ENCODE results near the gene PLEKHA6.

The PLEKHA6 gene

DNA sequence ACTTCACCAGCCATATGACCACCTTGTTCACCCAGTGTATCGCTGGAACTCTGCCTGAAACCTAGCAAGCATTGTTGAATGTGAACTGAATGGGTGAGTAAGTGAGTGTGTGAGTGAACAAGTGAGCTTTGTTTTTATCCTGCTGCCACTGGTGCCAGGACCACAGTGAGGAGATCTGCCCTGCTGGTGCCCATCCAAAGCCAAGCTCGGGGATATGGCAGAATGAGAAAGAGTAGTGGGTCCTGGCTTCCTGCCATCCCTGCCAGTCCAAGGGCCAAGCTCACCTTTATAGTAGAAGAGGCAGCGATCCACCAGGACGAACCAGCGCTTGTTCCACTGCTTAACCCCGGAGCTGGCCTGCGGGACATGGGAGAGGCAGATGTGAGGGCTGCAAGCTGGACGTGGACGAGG lies 92.5 kb downstream of the PLEKHA6 start:
- Histone ChIP-seq H4K20me1 (ENCODE audit: insufficient read depth) (no peaks in the 10 kb centered on the region), H3K36me3 (ENCODE audit: insufficient read depth) (no peaks in the 10 kb centered on the region), H3K27me3 (ENCODE audit: insufficient read depth, low read depth) (peaks cover 18% of the 10 kb centered on the region; the same call in 1 of the 2 replicates), H3K79me2 (ENCODE audit: insufficient read depth, low read depth) (no peaks in the 10 kb centered on the region), H3K4me3 (IDR thresholded peaks at IDR 0.05; ENCODE audit: insufficient read depth, low read depth, low read length) (no peak overlapping the region), H3K4me2 (no peak overlapping the region), H2AFZ (ENCODE audit: low read depth) (no peak overlapping the region), H3K9ac (no peak overlapping the region), H3K4me1 (ENCODE audit: low read depth, poor library complexity, severe bottlenecking) (no peaks in the 10 kb centered on the region), H3K27ac (no peak overlapping the region)
- TF ChIP-seq, protein P1, sequence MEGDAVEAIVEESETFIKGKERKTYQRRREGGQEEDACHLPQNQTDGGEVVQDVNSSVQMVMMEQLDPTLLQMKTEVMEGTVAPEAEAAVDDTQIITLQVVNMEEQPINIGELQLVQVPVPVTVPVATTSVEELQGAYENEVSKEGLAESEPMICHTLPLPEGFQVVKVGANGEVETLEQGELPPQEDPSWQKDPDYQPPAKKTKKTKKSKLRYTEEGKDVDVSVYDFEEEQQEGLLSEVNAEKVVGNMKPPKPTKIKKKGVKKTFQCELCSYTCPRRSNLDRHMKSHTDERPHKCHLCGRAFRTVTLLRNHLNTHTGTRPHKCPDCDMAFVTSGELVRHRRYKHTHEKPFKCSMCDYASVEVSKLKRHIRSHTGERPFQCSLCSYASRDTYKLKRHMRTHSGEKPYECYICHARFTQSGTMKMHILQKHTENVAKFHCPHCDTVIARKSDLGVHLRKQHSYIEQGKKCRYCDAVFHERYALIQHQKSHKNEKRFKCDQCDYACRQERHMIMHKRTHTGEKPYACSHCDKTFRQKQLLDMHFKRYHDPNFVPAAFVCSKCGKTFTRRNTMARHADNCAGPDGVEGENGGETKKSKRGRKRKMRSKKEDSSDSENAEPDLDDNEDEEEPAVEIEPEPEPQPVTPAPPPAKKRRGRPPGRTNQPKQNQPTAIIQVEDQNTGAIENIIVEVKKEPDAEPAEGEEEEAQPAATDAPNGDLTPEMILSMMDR (conservative IDR thresholded peaks at IDR 0.05; ENCODE audit: low read depth, low read length): no peak

DNA sequence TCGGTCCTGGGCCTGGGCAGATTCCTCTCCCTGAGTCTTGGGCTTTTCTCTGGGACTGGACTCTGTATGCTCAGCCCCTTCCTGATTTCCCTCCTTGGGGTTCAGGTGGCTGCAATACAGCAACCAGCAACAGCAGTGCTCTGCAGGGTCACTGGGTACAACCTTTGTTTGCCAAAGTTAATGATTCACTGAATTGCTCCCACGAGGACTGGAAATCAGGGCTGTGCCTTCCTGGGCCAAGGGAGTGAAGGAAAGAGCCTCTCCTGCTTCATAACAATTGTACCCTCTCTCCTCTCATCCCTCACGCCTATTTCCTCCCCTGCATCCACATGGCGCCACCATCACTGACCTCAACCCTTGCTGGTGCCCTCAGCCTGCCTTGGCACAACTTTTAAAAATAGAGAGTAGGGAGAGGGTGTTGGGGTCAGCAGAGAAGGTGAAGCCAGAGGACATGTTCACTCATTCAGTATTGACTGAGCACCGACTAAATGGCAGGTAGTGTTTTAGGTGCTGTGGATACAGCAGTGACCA lies 93.2 kb downstream of the PLEKHA6 start:
- H3K4me1 ChIP-seq (ENCODE audit: low read depth, poor library complexity, severe bottlenecking): no peaks in the 10 kb centered on the region
- H3K27me3 ChIP-seq (ENCODE audit: insufficient read depth, low read depth): peaks cover 23% of the 10 kb centered on the region; the same call in 1 of the 2 replicates
- H4K20me1 ChIP-seq (ENCODE audit: insufficient read depth): no peaks in the 10 kb centered on the region
- no peaks in the 10 kb centered on the region for H3K79me2 ChIP-seq (ENCODE audit: insufficient read depth, low read depth)
- no peak overlapping the region for H3K27ac ChIP-seq
- no peak overlapping the region for H2AFZ ChIP-seq (ENCODE audit: low read depth)
- no peak overlapping the region for H3K9ac ChIP-seq
- TF ChIP-seq, protein P1 (conservative IDR thresholded peaks at IDR 0.05; ENCODE audit: low read depth, low read length): no peak
- H3K4me2 ChIP-seq: no peak overlapping the region
- H3K4me3 ChIP-seq (IDR thresholded peaks at IDR 0.05; ENCODE audit: insufficient read depth, low read depth, low read length): no peak overlapping the region
- no peaks in the 10 kb centered on the region for H3K36me3 ChIP-seq (ENCODE audit: insufficient read depth)

DNA sequence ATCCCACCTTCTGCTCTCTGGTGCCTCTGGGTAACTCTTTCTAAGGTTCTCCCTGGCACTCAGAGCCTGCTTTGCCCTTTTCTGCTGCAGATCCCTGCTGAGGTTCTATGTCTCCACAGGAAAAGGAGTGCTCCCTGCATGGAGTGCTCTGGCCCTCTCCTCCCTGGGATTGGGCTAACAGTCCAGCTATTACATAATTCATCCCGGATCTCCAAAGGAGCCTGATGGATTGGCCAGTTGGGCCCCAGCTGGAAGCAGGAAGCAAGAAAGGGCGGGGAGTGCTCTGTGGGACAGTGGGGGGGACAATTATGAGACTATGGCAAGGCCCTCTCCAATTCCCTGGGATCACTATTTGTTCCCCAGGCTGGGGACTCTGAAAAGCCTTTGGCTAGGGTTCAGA lies 94.1 kb downstream of the PLEKHA6 start:
- Histone ChIP-seq H4K20me1 (ENCODE audit: insufficient read depth) (no peaks in the 10 kb centered on the region), H3K79me2 (ENCODE audit: insufficient read depth, low read depth) (no peaks in the 10 kb centered on the region), H2AFZ (ENCODE audit: low read depth) (no peak overlapping the region), H3K4me3 (IDR thresholded peaks at IDR 0.05; ENCODE audit: insufficient read depth, low read depth, low read length) (no peak overlapping the region), H3K36me3 (ENCODE audit: insufficient read depth) (no peaks in the 10 kb centered on the region), H3K4me1 (ENCODE audit: low read depth, poor library complexity, severe bottlenecking) (no peaks in the 10 kb centered on the region), H3K4me2 (no peak overlapping the region), H3K9ac (no peak overlapping the region), H3K27ac (no peak overlapping the region), H3K27me3 (ENCODE audit: insufficient read depth, low read depth) (peaks cover 23% of the 10 kb centered on the region; the same call in 1 of the 2 replicates)
- TF ChIP-seq, protein P1 (conservative IDR thresholded peaks at IDR 0.05; ENCODE audit: low read depth, low read length): no peak

DNA sequence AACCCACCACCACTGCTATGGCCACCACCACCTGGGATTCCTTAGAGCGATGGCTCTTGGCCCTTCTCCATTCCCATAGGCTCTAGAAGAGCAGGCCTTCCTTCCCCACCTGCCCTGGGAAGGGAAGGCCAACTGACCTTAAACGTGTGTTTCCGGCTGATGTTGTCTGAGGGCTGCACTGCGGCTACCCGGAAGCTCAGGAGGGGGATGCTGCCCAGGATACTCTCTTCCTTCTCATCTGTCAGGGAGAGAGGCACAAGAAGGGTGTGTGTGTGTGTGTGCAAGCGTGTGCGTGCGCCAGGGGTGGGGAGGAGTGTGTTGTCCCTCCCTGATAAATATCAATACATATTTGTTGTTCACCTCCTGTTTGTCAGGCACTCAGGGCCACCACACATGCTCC lies 94.9 kb downstream of the PLEKHA6 start:
- Histone ChIP-seq H3K27me3 (ENCODE audit: insufficient read depth, low read depth) (peaks cover 20% of the 10 kb centered on the region; the same call in 1 of the 2 replicates), H2AFZ (ENCODE audit: low read depth) (no peak overlapping the region), H3K4me2 (no peak overlapping the region), H3K4me3 (IDR thresholded peaks at IDR 0.05; ENCODE audit: insufficient read depth, low read depth, low read length) (no peak overlapping the region), H3K9ac (no peak overlapping the region), H3K27ac (no peak overlapping the region), H3K36me3 (ENCODE audit: insufficient read depth) (no peaks in the 10 kb centered on the region), H3K79me2 (ENCODE audit: insufficient read depth, low read depth) (no peaks in the 10 kb centered on the region), H3K4me1 (ENCODE audit: low read depth, poor library complexity, severe bottlenecking) (no peaks in the 10 kb centered on the region), H4K20me1 (ENCODE audit: insufficient read depth) (no peaks in the 10 kb centered on the region)
- TF ChIP-seq, protein P1 (conservative IDR thresholded peaks at IDR 0.05; ENCODE audit: low read depth, low read length): no peak

Data from KMS-11 (cell line).